HepG2 (cell line): ENCODE results near the gene SIRT6.

ENCODE experiments used
- CEBPZ ChIP-seq: IDR thresholded peaks from 2 replicates; pipeline ENCODE4 v1.6.1; 2012; ENCODE audit warnings: low read length, improper control_type of control experiment
- ERF ChIP-seq: IDR thresholded peaks from 2 replicates; pipeline ENCODE4 v1.6.1; 2018; ENCODE audit warnings: missing biosample characterization, missing genetic modification reagents
- KAT7 ChIP-seq: IDR thresholded peaks from 2 replicates; pipeline ENCODE4 v1.6.1; 2018; ENCODE audit warnings: borderline replicate concordance, missing compliant biosample characterization

- TF ChIP-seq CEBPZ (no peak), KAT7 (CRISPR knock-in tag) (no peak), ERF (CRISPR knock-in tag) (no peak)
Measured at GRCh38 chr19:4199699-4200293, 17.4 kb upstream of the SIRT6 start.
